Stimulated activated CD4-positive, alpha-beta T cell treated with anti-CD3 and anti-CD28 coated beads, TNF-alpha, amount 100 ng/mL, for 4 hours (primary cell): ENCODE measurements around the gene FIS1.
"Not testable (repeated sequence)": the region's sequence is repeated elsewhere in the genome, so short reads cannot be mapped to it uniquely, and the experiment has no call there.

Source experiments
- DNase-seq, 3 experiments: peaks; one replicate each; pipeline ENCODE4 v3.0.0-alpha.2; 2020; ENCODE audit warnings: low read depth in 3 of 3

Gene FIS1

GRCh38 chr7:101244375-101245146 is at the start of gene FIS1:
Gene FIS1 (minus strand): TSS chr7:101245081. CDS start chr7:101245004, 77 bp downstream.
- peak; percentile 84 to 90 (median 86) for DNase-seq

- DNase-seq = no peak
Observed at GRCh38 chr7:101294039-101294831, 49.4 kb upstream of the FIS1 start.

GRCh38 chr7:101293069-101294021 is 48.5 kb upstream of the FIS1 start:
- not testable (repeated sequence) for DNase-seq

- not testable (repeated sequence) for DNase-seq
Observed at GRCh38 chr7:101292566-101292965, 47.7 kb upstream of the FIS1 start.

GRCh38 chr7:101290186-101291037 is 45.5 kb upstream of the FIS1 start:
- peak; percentile 34 to 36 (median 34) for DNase-seq

- DNase-seq = not testable (repeated sequence)
Observed at GRCh38 chr7:101289687-101290086, 44.8 kb upstream of the FIS1 start.

- DNase-seq = no peak
Observed at GRCh38 chr7:101288439-101288838, 43.6 kb upstream of the FIS1 start.

GRCh38 chr7:101287032-101287431 is 42.2 kb upstream of the FIS1 start:
- DNase-seq = no peak

GRCh38 chr7:101285880-101286279 is 41.0 kb upstream of the FIS1 start:
- DNase-seq = not testable (repeated sequence)

GRCh38 chr7:101285171-101285570 is 40.3 kb upstream of the FIS1 start:
- DNase-seq = no peak

GRCh38 chr7:101280912-101281311 is 36.0 kb upstream of the FIS1 start:
- not testable (repeated sequence) for DNase-seq

- no peak for DNase-seq
Observed at GRCh38 chr7:101278461-101279292, 33.8 kb upstream of the FIS1 start.

- no peak for DNase-seq
Observed at GRCh38 chr7:101277155-101277554, 32.3 kb upstream of the FIS1 start.

- DNase-seq = no peak
Observed at GRCh38 chr7:101273206-101273605, 28.3 kb upstream of the FIS1 start.

GRCh38 chr7:101271021-101271420 is 26.1 kb upstream of the FIS1 start:
- DNase-seq = no peak

- no peak for DNase-seq
Observed at GRCh38 chr7:101269664-101270063, 24.8 kb upstream of the FIS1 start.

- no peak for DNase-seq
Observed at GRCh38 chr7:101265622-101266516, 21.0 kb upstream of the FIS1 start.

GRCh38 chr7:101264102-101264706 is 19.3 kb upstream of the FIS1 start:
- not testable (repeated sequence) for DNase-seq
